Measurements from ENCODE around the gene CCDC77. TPM values are rescaled to one million over a fixed set of nuclear protein-coding genes. Genes with fewer than 3 reads are reported as not detected.

Gene CCDC77
- polyA plus RNA-seq, 1 experiment: 7.3 TPM

DNA sequence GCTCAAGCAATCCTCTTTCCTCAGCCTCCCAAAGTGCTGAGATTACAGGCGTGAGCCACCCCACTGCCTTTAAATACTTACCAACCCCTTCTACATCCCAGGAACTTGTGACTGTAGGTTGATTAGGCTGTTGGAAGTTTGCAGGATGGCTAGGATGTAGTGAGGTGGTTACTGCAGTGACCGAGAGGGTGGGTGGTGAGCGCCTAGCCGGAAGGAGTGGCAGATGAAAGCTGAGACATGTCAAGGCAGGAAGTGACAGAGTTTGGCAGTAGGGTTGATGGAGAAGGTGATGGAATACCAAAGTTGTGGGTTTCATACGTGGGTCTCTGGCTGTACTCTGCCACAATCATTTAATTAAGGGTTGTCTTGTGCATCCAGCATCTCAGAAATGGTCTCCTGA is 71.8 kb downstream of the CCDC77 start:
- Histone ChIP-seq H3K9me3 (ENCODE audit: control insufficient read depth, insufficient read depth, low read length) (no peaks in the 10 kb centered on the region), H3K27me3 (ENCODE audit: control insufficient read depth, insufficient read depth, low read length) (peaks cover 39% of the 10 kb centered on the region), H3K27ac (ENCODE audit: low read depth, low read length) (no peak overlapping the region), H3K4me3 (ENCODE audit: low read depth, low read length) (no peak overlapping the region)
- no peak for DNase-seq (ENCODE audit: low read depth, low spot score)
- TF ChIP-seq, protein P1, sequence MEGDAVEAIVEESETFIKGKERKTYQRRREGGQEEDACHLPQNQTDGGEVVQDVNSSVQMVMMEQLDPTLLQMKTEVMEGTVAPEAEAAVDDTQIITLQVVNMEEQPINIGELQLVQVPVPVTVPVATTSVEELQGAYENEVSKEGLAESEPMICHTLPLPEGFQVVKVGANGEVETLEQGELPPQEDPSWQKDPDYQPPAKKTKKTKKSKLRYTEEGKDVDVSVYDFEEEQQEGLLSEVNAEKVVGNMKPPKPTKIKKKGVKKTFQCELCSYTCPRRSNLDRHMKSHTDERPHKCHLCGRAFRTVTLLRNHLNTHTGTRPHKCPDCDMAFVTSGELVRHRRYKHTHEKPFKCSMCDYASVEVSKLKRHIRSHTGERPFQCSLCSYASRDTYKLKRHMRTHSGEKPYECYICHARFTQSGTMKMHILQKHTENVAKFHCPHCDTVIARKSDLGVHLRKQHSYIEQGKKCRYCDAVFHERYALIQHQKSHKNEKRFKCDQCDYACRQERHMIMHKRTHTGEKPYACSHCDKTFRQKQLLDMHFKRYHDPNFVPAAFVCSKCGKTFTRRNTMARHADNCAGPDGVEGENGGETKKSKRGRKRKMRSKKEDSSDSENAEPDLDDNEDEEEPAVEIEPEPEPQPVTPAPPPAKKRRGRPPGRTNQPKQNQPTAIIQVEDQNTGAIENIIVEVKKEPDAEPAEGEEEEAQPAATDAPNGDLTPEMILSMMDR (IDR thresholded peaks at IDR 0.05; ENCODE audit: low read depth, low read length): no peak
- ChIA-PET CTCF (no interaction called here), POLR2A (no interaction called here)

DNA sequence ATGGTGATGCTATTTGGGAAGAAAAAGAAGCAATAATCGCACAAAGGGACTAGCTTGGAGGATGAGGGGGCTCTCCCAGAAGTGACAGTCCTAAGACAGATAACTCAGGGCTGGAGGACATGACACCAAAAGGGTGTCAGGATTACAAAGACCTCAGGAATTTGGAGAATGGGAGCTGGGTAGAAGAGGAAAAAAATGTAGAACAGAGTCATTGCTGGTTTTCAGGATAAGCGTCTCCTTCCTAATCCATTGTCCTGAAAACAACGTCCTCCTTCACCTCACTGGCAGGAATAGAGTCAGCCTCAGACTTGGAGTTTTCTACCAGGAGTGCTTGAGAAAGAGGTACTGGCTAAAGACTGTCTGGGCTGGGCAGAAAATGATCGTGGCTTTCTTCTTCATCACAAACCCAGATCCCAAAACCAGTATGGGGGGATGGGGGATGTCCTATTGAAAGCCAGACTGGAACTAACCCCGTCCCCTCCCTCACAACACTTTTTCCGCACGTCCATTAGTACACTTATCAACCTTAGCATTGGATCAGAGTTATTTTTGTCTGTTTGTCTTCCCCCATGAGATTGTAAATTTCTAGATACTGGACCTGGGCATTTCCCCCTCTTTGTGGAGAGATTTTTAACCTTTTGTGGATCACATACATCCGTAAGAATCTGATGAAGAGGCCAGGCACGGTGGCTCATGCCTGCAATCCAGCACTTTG is 72.6 kb downstream of the CCDC77 start:
- ChIA-PET CTCF (interaction anchor here (0.6 kb wide), 1 partner anchor 105 kb away, joined by 5 read pairs; no protein-coding TSS in a partner anchor), POLR2A (no interaction called here)
- no peak for DNase-seq (ENCODE audit: low read depth, low spot score)
- H3K27me3 ChIP-seq (ENCODE audit: control insufficient read depth, insufficient read depth, low read length): peaks cover 38% of the 10 kb centered on the region
- no peak overlapping the region for H3K27ac ChIP-seq (ENCODE audit: low read depth, low read length)
- no peaks in the 10 kb centered on the region for H3K9me3 ChIP-seq (ENCODE audit: control insufficient read depth, insufficient read depth, low read length)
- TF ChIP-seq, protein P1 (IDR thresholded peaks at IDR 0.05; ENCODE audit: low read depth, low read length): no peak
- H3K4me3 ChIP-seq (ENCODE audit: low read depth, low read length): no peak overlapping the region

DNA sequence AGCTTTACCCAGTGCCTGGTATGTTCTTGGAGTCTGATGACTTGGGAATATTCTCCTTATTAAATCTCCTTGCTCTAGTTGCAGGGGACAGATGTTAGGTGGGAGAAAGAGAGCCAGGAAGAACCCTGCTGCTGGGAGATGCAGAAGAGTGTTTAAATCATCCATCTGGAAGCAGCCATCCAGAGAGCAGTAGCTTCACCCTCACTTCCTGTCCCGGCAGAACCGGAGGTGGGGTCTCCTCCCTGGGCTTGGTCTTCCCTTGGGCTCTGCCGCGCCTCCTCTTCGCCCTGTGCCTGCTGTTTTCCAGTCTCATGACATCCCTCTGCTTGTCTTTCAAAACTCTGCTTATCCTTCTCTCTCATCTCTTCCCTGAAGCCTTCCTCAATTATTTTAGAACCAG is 73.8 kb downstream of the CCDC77 start:
- CTCF ChIA-PET: interaction anchor here (1.2 kb wide), 1 partner anchor 21 kb away, joined by 3 read pairs; no protein-coding TSS in a partner anchor
- peaks cover 30% of the 10 kb centered on the region for H3K27me3 ChIP-seq (ENCODE audit: control insufficient read depth, insufficient read depth, low read length)
- no peak for DNase-seq (ENCODE audit: low read depth, low spot score)
- TF ChIP-seq, protein P1 (IDR thresholded peaks at IDR 0.05; ENCODE audit: low read depth, low read length): no peak
- no peak overlapping the region for H3K4me3 ChIP-seq (ENCODE audit: low read depth, low read length)
- no peaks in the 10 kb centered on the region for H3K9me3 ChIP-seq (ENCODE audit: control insufficient read depth, insufficient read depth, low read length)
- no peak overlapping the region for H3K27ac ChIP-seq (ENCODE audit: low read depth, low read length)
- POLR2A ChIA-PET: no interaction called here

DNA sequence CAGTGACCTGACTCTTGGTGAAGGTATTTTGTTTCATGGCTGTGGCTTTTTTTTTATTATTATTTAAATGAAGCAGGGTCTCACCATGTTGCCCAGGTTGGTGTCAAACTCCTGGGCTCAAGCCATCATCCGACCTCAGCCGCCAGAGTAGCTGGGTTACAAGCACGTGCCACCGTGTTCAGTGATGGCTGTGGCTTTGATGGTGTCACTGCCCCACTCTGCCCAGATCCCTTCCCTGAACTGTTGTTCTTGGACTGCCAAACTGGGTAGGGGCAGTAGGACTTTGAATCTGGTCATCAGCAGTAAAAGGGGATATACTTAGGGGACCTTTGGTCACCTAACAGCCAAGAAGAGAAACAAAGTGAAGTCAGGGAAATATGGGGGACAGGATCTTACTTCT is 77.7 kb downstream of the CCDC77 start:
- TF ChIP-seq, protein P1 (IDR thresholded peaks at IDR 0.05; ENCODE audit: low read depth, low read length): no peak
- Histone ChIP-seq H3K27me3 (ENCODE audit: control insufficient read depth, insufficient read depth, low read length) (peaks cover 49% of the 10 kb centered on the region), H3K27ac (ENCODE audit: low read depth, low read length) (no peak overlapping the region), H3K4me3 (ENCODE audit: low read depth, low read length) (no peak overlapping the region), H3K9me3 (ENCODE audit: control insufficient read depth, insufficient read depth, low read length) (no peaks in the 10 kb centered on the region)
- ChIA-PET CTCF (no interaction called here), POLR2A (no interaction called here)
- no peak for DNase-seq (ENCODE audit: low read depth, low spot score)

DNA sequence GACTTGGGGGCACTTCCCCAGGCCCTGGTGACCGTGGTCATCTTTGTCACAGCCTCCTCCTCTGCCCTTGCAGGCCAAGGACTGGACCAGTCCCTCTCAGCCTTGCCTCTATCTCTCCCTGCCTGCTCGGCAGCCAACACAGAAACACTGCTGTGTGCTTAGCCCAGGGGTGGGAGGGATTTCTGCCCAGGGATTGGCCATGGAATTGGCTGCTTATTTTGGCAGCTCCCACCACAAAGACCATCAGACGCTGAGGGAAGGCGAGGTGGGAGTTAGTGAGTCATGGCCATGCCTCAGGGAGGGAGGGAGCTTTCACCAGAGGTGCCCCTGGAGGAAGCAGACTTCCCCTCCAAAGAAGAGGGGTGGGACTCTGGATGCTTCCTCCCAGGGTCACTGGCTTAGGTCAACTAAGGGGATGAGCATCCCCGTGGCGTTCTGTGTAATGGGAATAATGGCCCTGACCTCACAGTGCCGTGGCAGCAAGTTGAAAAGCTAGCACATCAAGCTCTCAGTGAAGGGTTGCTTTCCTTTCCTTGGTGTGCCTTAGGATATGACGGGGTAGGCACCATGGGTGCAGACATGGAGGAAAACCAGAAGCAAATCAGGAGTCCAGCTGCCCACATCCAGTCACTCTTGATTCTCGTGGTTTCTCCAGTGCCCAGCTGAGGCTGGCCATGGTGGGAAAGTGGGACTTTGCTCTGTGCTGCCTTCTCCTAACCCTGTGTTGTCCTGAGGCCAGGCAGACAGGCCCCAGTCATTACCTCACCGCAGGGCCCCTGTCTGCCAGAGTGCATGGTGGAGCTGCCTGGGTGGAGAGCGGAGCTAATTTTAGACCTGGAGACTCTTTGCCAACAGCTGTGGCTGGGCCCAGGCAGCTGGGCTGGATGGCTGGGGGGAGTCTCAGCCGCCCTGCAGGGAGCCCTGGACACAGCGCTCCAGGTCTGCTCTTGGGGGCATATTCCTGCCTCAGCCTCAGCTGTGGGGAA is 79.7 kb downstream of the CCDC77 start:
- Histone ChIP-seq H3K27ac (ENCODE audit: low read depth, low read length) (no peak overlapping the region), H3K4me3 (ENCODE audit: low read depth, low read length) (no peak overlapping the region), H3K27me3 (ENCODE audit: control insufficient read depth, insufficient read depth, low read length) (peaks cover 57% of the 10 kb centered on the region), H3K9me3 (ENCODE audit: control insufficient read depth, insufficient read depth, low read length) (no peaks in the 10 kb centered on the region)
- TF ChIP-seq, protein P1 (IDR thresholded peaks at IDR 0.05; ENCODE audit: low read depth, low read length): no peak
- POLR2A ChIA-PET: no interaction called here
- DNase-seq (ENCODE audit: low read depth, low spot score): no peak
- CTCF ChIA-PET: no interaction called here

Data from AG04450 (cell line).